Measurements from ENCODE around the gene KRT20.
"Not testable (repeated sequence)": the region's sequence is repeated elsewhere in the genome, so short reads cannot be mapped to it uniquely, and the experiment has no call there.

KRT20 gene

GRCh38 chr17:40900809-40901356, 15.8 kb upstream of the KRT20 start:
- no peak for DNase-seq (ENCODE audit: low read depth in 1 of 2, low spot score in 1 of 2)

- DNase-seq (ENCODE audit: low read depth in 1 of 2, low spot score in 1 of 2): no peak
Measured at GRCh38 chr17:40896916-40897455, 11.9 kb upstream of the KRT20 start.

DNA sequence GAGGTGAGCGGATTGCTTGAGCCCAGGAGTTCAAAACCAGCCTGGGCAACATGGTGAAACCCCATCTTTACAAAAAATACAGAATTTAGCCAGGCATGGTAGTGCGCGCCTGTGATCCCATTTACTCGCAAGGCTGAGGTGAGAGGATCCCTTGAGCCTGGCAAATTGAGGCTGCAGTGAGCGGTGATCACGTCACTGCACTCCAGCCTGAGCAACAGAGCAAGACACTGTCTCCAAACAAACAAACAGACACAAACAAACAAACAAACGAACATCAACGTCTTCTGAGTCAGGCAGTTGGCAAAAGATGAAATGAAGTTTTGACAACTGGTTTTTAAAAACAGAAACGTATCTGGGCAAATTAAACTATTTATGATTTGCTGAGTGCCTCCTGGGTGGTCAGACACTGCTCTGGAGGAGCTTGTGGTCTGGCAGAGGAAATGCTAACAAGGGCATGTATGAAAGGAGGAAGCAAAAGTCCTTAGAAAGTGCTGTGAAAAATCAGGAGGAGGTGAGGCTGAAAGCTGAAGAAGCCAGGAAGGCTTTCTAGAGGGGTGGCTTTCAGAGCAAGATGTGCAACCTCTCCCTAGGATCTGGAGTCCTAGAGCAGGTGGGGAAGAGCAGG, 10.2 kb upstream of the KRT20 start:
- DNase-seq (ENCODE audit: low read depth in 1 of 2, low spot score in 1 of 2): no peak

DNA sequence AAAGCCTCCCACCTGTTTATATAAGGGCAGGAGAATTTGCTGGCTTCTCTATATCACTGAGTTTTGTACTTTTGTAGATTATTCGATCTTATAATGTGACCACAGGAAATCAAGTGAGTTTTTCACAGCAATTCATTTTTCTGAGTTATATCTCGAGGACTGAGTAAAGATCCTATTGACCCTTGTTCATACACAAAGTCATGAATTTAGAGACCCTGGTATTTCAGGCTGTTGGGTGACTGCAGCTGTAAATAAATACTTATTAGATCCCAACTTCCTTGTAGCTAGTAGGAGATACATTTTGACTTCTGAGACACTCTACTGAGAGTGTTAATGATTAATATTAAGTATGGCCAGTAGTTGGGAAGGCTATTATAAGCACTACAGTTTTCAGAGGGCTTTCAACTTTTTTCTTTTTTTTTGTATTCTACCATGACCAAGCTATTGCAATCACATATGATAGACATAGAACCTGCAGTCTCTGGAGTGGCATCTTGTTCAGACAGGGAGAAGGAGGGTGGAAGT, 3.2 kb upstream of the KRT20 start:
- DNase-seq (ENCODE audit: low read depth in 1 of 2, low spot score in 1 of 2): no peak

- no peak for DNase-seq (ENCODE audit: low read depth in 1 of 2, low spot score in 1 of 2)
Measured at GRCh38 chr17:40886090-40886489, 1.0 kb upstream of the KRT20 start.

- no peak for DNase-seq (ENCODE audit: low read depth in 1 of 2, low spot score in 1 of 2)
Measured at GRCh38 chr17:40883626-40884334, 1.3 kb downstream of the KRT20 start.

DNA sequence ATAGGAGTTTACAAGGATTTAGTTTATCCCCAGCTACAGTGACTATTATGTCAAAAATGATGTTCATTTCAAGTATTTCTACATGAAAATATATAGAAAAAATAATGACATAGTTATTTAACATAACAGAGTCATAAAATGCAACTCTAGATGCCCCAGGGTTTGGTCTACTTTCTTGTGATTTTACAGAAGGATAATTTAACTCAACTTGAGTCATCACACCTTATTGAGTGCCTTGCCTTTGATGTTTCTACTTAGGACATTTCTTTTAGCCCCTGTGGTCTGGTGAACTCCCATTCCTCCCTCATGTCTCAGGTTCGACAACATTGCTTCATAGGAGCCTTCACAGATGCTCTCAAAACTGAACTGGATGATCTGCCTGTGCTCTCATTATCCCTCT, 2.0 kb downstream of the KRT20 start:
- DNase-seq (ENCODE audit: low read depth in 1 of 2, low spot score in 1 of 2): no peak

DNA sequence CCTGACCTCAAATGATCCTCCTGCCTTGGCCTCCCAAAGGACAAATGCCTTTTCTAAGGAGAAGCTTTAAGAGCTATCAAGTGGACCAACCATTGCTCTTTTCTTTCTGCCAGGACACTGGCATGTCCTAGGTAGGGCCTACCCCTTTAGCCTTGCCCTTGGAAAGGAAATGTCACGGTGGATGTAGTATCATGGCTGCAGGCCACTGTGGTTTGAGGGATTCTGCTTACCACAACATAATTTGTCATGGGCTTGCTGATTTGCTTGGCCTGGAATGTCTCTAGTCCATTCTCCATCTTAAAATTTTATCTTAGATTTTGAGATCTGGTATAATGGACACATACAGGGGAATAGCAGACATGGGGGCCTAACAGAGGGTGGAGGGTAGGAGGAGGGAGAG, 6.0 kb downstream of the KRT20 start:
- DNase-seq (ENCODE audit: low read depth in 1 of 2, low spot score in 1 of 2): no peak

GRCh38 chr17:40878044-40878443, 7.0 kb downstream of the KRT20 start:
- no peak for DNase-seq (ENCODE audit: low read depth in 1 of 2, low spot score in 1 of 2)

DNA sequence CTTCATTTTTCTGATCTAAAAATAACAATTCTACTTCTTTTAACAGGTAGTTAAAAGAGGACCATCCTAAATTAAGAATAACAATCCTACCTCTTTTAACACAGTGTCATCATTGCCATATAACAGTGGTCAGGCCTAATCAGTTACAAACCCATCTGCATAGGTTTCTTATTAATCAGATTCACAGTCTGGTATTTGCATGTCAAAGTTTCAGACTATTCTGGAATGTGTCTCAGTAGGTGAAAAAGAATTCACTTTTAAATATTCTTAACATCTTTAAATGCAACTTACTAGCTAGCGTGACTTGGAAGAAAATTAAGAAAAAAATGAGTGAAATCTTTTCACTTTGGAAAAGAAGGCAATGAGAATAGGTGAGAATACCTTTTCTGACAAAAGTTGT, 11.2 kb downstream of the KRT20 start:
- DNase-seq (ENCODE audit: low read depth in 1 of 2, low spot score in 1 of 2): no peak

- DNase-seq (ENCODE audit: low read depth in 1 of 2, low spot score in 1 of 2): no peak
Measured at GRCh38 chr17:40873255-40873654, 11.8 kb downstream of the KRT20 start.

DNA sequence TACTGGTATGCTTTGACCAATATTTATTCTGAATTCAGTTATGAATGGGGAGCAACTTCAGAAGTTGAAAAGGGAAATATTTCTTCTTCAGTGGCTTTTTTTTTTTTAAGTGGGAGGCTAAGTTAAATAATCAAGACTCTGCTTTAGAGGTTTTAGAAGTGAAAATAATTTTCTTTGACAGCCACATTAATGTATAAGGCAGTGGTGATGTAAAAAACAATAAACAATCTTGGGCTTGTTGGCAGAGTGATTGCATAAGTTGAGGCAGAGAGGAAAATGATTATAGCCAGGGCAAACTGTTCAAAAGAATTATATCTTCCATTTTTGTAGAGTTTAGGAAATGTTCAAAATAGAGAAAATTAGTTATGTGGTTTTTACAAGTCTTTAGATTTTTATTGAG, 12.6 kb downstream of the KRT20 start:
- no peak for DNase-seq (ENCODE audit: low read depth in 1 of 2, low spot score in 1 of 2)

DNA sequence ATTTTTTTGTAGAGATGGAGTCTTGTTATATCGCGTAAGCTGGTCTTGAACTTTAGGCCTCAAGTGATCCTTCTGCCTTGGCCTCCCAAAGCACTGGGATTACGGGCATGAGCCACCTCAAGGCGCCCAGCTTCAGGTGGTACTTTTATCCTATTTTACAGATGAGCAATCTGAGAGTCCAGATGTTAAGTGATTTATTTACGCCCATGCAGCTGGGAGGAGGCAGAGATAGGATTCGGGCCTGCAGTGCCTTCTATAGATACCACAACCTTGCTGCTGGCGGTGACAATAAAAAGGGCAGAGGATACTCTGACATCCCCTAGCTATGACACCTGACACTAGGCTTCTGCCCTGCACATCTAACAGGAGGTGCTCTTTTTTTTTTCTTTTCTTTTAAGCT, 13.7 kb downstream of the KRT20 start:
- no peak for DNase-seq (ENCODE audit: low read depth in 1 of 2, low spot score in 1 of 2)

- DNase-seq (ENCODE audit: low read depth in 1 of 2, low spot score in 1 of 2): no peak
Measured at GRCh38 chr17:40870136-40870535, 14.9 kb downstream of the KRT20 start.

DNA sequence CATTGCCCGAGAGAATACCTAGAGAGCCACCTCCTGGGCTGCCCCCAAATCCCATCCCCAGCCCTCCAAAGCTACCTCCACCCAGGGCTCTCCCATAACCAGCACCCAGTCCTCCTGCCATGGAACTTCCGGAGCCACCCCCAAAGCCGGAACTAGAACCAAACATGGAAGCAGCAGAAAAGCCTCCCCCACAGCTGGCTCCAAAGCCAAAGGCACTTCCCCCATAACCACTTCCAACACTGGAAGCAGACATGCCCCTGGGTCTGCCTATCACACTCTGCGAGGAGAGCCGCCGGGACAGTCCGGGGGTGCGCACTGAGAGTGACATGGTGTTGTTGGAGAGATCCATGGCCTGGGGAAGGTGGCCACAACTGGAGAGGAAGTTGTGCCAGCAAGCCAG, 18.2 kb downstream of the KRT20 start, which contains the start of gene KRT12:
Gene KRT12 (minus strand): TSS at position 386 of the 400 bp plus-strand sequence. CDS start 37 bp downstream, at position 349.
- no peak for DNase-seq (ENCODE audit: low read depth in 1 of 2, low spot score in 1 of 2)

DNA sequence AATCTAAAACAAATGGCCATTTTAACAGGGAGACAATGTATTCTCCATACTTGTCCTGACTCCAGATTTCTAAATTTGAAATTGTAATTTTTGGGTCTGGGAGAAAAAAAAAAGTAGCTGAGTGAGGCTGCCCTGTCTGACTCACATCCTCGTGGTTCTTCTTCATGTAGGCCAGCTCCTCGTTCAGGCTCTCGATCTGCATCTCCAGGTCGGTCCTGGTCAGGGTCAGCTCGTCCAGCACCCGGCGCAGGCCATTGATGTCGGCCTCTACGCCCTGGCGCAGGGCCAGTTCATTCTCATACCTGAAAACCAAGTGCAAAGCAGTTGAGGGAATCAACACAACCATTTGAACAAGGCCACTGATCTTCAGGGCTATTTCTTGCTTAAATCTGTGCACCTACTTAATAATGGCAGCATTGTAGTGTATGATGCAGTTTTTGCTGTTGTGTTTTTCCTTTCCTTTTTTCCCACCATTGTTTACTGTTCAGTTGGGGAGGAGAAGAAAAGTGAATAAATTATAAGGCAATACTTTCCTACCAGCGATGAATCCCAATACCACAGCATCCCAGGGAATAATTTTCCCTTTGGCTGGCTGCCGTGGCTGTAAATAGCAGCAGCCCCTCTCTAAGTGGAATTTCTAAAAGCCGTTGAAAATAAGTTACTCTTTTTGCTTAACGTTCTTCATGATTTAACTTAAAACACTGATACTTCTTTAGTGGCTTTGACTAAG, 20.2 kb downstream of the KRT20 start:
- DNase-seq (ENCODE audit: low read depth in 1 of 2, low spot score in 1 of 2): no peak

DNA sequence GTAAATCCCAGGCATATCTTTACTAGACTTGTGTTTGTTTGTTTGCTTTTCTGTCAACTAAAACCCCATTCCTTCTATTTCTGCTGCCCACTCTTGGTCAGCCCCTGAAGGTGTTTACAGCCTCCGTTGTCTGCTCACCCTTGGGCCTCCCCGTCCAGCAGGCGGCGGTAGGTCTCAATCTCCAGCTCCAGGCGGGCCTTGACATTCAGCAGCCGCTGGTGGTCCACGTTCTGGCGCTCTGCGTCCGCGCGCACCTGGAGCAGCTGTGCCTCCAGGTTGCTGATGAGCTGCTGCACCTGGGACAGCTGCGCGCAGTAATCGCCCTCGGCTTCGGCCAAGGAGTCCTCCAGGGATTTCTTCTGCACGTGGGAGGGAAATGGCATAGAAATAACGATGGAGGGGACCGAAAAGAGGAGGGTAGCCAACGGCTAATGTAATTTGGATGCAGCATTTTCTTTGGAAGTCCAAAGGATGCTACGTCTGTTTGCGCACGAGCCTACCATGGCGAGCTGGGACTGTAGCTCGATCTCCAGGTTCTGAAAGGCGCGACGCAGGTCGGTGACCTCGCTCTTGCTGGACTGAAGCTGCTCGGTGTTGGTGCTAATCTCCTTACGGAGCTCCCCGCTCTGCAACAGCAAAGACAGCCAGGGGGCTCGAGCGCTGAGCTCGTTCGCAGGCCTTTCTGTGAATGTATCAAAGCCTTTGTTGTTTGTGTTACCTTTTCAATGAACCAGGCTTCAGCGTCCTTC, 21.9 kb downstream of the KRT20 start:
- no peak for DNase-seq (ENCODE audit: low read depth in 1 of 2, low spot score in 1 of 2)

DNA sequence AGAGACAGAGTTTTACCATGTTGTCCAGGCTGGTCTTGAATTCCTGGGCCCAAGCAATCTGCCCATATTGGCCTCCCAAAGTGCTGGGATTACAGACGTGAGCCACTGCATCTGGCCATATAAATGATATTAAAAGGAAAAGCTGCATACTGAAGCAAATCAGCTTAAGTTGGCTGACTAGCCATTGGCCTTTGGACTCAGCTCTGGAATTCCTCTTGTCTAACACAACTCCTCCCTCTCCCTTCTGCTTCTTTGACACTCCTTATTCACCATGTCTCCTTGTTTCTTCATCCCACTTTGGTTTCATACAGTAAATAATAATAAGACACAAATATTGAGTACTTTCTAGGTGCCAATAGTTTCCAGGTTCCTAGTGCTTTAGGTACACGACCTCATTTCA, 25.5 kb downstream of the KRT20 start:
- no peak for DNase-seq (ENCODE audit: low read depth in 1 of 2, low spot score in 1 of 2)

GRCh38 chr17:40858667-40859066, 26.4 kb downstream of the KRT20 start:
- not testable (repeated sequence) for DNase-seq (ENCODE audit: low read depth in 1 of 2, low spot score in 1 of 2)

GRCh38 chr17:40857535-40857934, 27.5 kb downstream of the KRT20 start:
- no peak for DNase-seq (ENCODE audit: low read depth in 1 of 2, low spot score in 1 of 2)

All from stimulated activated CD4-positive, alpha-beta T cell treated with anti-CD3 and anti-CD28 coated beads, Interleukin-15, amount 100 ng/mL, for 1 hour (primary cell).